Fibroblast of villous mesenchyme (primary cell): ENCODE results near the gene LCAT. TPM values are rescaled to one million over a fixed set of nuclear protein-coding genes. Genes with fewer than 3 reads are reported as not detected.
A peak's percentile ranks its signal among the peaks of the same experiment; 100 is the strongest.

Experiments
- DNase-seq: peaks from one replicate; pipeline ENCODE4 v3.0.0-alpha.2; 2010; ENCODE audit warnings: low read depth
- H3K4me3 ChIP-seq: 2 replicates; pipeline ENCODE4 v1.5.1; 2011; ENCODE audit warnings: low read depth, mild to moderate bottlenecking, low read length
- total RNA-seq: library from RNA; depleted of rRNA; stranded (reverse); fragments of >200 nt; gene quantifications from 2 replicates; pipeline ENCODE4 v1.2.3, GENCODE V29; 2012
- TF ChIP-seq, protein P1 (sequence below): IDR thresholded peaks from 2 replicates; pipeline ENCODE4 v1.5.1; 2012; ENCODE audit warnings: low read depth, mild to moderate bottlenecking, low read length; ENCODE audit not compliant: insufficient read depth

The LCAT gene
- total RNA-seq, 1 donor, result 8.6 TPM

GRCh38 chr16:67935402-67936123 lies 8.4 kb downstream of the LCAT start:
- DNase-seq, result peak; percentile 90
- H3K4me3 ChIP-seq, result peak overlapping the region; percentile 98
- TF ChIP-seq, protein P1, sequence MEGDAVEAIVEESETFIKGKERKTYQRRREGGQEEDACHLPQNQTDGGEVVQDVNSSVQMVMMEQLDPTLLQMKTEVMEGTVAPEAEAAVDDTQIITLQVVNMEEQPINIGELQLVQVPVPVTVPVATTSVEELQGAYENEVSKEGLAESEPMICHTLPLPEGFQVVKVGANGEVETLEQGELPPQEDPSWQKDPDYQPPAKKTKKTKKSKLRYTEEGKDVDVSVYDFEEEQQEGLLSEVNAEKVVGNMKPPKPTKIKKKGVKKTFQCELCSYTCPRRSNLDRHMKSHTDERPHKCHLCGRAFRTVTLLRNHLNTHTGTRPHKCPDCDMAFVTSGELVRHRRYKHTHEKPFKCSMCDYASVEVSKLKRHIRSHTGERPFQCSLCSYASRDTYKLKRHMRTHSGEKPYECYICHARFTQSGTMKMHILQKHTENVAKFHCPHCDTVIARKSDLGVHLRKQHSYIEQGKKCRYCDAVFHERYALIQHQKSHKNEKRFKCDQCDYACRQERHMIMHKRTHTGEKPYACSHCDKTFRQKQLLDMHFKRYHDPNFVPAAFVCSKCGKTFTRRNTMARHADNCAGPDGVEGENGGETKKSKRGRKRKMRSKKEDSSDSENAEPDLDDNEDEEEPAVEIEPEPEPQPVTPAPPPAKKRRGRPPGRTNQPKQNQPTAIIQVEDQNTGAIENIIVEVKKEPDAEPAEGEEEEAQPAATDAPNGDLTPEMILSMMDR, result no peak

- H3K4me3 ChIP-seq, result peak overlapping the region; percentile 98
- no peak for DNase-seq
- TF ChIP-seq, protein P1, result no peak
Observed at GRCh38 chr16:67935101-67935401, 8.9 kb downstream of the LCAT start.

DNA sequence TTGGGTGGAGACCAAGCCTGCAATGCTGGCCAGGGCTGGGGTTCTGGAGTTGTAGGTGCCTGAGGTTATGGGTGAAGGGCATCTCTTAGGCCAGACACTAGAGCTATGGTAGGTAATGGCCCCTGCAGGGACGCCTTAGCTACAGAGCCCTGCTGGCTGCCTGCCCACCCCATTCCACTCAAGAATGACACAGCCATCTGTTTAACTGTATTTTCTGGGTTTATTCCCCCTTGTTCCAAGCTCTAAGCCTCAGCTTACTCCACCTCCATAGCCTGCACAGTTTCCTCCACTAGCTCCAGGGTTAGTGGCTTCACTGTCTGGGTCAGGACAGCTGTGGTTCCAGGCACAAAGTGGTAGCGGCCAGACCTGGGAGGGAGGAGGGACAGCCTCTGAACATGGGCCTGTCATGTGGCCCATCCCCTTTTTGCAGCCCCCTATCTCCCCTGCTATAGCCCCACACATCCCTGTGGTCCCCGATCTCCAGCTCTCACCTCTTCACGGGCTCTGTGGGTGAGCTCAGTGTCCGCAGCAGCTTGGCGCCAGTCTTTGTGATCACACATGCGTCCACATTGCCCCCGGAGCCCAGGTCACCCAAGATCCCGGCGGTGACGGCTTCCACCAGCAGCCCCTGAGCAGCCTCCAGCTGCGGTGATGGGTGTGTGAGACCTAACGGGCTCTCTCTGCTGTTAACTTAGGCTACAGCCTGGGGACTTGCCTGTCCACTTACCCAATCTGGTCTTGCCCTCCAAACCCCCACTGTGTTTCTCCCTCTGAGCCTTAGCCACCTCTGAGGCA lies 9.4 kb downstream of the LCAT start:
- DNase-seq, result no peak

GRCh38 chr16:67933805-67934204 lies 10.1 kb downstream of the LCAT start:
- TF ChIP-seq, protein P1, result no peak
- DNase-seq, result no peak
- no peak overlapping the region for H3K4me3 ChIP-seq

More for the DNA sequence above, 9.4 kb downstream of the LCAT start:
- peak overlapping the region; percentile 98 for H3K4me3 ChIP-seq
- TF ChIP-seq, protein P1, result no peak

- DNase-seq, result no peak
- TF ChIP-seq, protein P1, result no peak
- H3K4me3 ChIP-seq, result no peak overlapping the region
Observed at GRCh38 chr16:67932462-67932840, 11.5 kb downstream of the LCAT start.

DNA sequence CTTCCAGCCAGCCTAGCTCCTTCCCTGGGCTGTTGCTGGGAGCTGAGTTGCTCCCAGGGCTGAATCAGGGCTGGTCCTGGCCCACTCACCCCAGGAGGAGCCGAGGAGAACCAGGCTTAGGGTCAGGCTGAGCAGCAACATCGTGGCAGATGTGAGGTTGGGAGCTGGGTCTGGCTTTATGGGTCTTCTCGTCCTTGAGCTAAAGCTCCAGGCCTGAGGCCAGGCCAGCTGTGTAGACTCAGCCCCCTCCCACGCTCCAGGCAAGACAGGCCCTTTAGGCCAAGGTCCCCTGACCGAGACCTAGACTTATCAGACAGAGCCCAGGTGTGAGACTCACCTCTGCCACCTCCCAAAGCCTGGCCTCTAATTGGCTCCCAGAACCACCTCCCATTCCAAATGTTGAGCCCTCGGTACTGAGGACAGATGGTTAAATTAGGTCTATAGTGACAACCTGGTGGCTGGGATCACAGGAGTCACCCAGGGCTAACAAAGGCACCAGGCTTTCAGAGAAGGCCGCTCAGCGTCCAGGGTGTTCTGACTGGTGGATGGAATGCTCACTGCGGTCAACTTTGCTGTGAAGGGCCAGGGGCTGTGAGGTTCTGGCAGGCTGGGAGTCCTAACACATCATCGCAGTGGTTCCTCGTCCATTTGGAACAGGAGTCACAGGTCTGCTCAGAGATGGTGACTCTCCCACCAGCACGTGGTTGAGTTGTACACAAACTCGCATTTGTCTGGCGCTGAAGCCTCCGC lies 12.0 kb downstream of the LCAT start, which contains the start of gene CTRL:
TSS of gene CTRL (minus strand) at position 151 of the 750 bp plus-strand sequence. CDS start at position 141, 10 bp downstream.
- no peak for DNase-seq

More for the DNA sequence above, 12.0 kb downstream of the LCAT start, which contains the start of gene CTRL:
- TF ChIP-seq, protein P1, result peak; percentile 28
- H3K4me3 ChIP-seq, result no peak within 1 kb of the TSS
